Motor neuron (in vitro differentiated cells): ENCODE results near the gene SLC2A4. TPM values are rescaled to one million over a fixed set of nuclear protein-coding genes. Genes with fewer than 3 reads are reported as not detected.
A peak's percentile ranks its signal among the peaks of the same experiment; 100 is the strongest.

ENCODE experiments used
- ATAC-seq, 8 experiments: fragments of 200-7000 bp; cut with Tn5 transposase; replicated peaks in 6 of 8; 2 replicates each; pipeline ENCODE4 v1.8.0; 2021; ENCODE audit warnings: mild to moderate bottlenecking in 8 of 8, moderate library complexity in 8 of 8
- H3K27ac ChIP-seq, 2 donors: fragments of 250-450 bp; sonication (Bioruptor Pico); 2 replicates each; pipeline ENCODE4 v1.9.0; 2021; ENCODE audit warnings: antibody characterized with exemption in 2 of 2, mild to moderate bottlenecking in 2 of 2, moderate library complexity in 1 of 2
- H3K4me1 ChIP-seq, 2 donors: fragments of 250-450 bp; sonication (Bioruptor Pico); replicated peaks in 1 of 2; 2 replicates each; pipeline ENCODE4 v1.6.1; 2021; ENCODE audit warnings: antibody characterized with exemption in 2 of 2, mild to moderate bottlenecking in 2 of 2, moderate library complexity in 1 of 2
- H3K4me3 ChIP-seq, 5 donors: fragments of 250-450 bp; sonication (Bioruptor Pico); 2 replicates each; pipeline ENCODE4 v1.9.0; 2021; ENCODE audit warnings: antibody characterized with exemption in 5 of 5, mild to moderate bottlenecking in 5 of 5, moderate library complexity in 4 of 5
- WGBS, 10 experiments: fragments of 450-650 bp; shearing (Covaris generic); methylation state at CpG; one replicate each; pipeline ENCODE4 v1.0.0; 2022; 5-methylcytosine and 5-hydroxymethylcytosine counted together
- in situ Hi-C, 9 experiments: fragments of 400-800 bp; cut with MboI; loops; one replicate each; pipeline ENCODE4 v1.15.0; 2021; ENCODE audit warnings: low sequenced_read_pairs in 9 of 9, low pct_unique_long_range_greater_than_20kb in 2 of 9; ENCODE audit not compliant: unreplicated experiment in 9 of 9
- total RNA-seq, 8 experiments: library from RNA; unstranded; fragments of 300-600 nt; gene quantifications; 2 replicates each; pipeline versions ENCODE4 v1.2.3 to v1.2.4, GENCODE V29; 2022

The SLC2A4 gene
- total RNA-seq, 8 experiments from 2014 or later: 0.20 to 1.4 (median 0.38) TPM

DNA sequence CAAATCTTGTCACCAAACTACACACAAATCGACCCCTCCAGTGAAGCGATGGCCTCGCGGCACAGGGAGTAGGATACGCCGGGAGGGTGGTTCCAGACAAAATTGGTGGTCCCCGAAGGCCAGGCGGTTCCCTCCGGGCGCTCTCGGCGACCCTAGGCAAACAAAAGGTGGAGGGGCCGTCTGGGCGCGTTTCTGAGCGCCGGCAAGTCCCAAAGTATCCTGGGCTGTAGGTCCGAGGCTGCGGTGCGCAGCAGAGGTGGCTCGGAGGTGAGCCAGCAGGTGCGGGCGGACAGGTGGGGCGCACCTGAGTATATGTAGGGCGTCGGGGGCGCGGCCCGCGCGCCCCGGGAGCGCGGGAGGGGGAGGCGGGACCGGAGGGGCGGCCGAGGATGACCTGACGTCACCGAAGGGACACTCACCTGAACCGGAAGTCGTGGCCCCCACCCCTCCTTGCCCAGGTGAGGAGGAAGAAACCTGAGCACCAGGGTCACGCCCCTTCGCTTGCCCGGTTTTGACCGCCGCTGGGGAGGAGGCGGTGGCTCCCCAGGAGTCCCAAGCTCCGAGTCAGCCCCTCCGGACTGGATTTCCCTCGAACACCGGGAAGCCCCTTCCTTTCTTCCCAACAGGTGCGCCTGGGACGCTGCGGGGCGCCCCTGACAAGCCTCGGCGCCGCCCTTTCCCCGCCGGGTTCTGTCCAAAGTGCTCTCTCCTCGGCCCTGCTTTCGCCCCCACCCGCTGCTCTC lies 19.2 kb upstream of the SLC2A4 start, which contains the start of gene CLDN7:
TSS of gene CLDN7 (minus strand) at position 287 of the 743 bp plus-strand sequence. CDS start 435 bp downstream, outside the sequence.
- 7 to 60% (median 27%) methylated on average over 1 to 17 of the region's 64 CpGs; no CpG with 5 or more reads in 4 of the 10 experiments for WGBS, 10 experiments
- no peak for ATAC-seq
- peak within 1 kb of the TSS in 3 of 5 donors; percentile 8 to 21 (median 10) for H3K4me3 ChIP-seq
- in situ Hi-C loops: no loop called here
- H3K4me1 ChIP-seq: peaks cover 0 to 19% of the 10 kb centered on the region in 2 donors
- H3K27ac ChIP-seq: no peak within 1 kb of the TSS

DNA sequence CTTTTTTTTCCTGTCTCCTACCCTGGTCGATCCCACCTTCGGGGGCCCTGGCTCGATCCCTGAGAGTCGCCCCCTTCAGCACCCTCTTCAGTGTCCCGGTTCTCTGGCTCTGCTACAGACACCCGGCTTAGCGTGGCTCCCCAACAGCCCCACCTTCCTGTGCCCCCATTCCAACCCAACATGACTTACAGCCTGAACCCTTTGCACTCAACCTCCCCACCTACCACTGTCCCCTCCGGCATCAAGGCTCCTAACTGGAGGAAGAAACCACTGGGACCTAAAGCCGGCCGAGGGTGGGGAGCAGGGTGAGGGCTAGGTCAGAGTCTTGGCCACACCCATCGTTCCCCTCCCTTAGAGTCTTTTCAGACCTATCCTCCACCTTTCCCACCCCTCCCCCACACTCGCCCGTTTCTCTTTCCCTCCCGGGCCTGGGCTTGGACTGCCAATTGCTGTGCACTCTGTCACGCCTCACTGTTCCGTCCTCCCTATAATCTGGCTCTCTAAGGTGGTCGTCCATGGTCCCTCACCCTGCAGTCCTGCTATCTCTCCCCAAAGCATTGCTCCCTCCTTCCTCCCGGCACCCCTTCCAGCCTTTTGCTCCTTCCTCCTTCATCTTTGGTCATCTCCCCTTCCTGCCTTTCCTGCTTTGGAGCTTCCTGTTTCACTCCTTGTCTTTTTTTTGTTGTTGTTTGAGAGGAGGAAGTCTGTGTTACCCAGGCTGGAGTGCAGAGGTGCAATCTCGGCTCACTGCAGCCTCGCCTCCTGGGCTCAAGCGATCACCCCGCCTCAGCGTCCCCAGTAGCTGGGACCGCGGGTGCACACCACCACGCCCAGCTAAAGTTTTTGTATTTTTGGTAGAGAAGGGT lies 18.4 kb upstream of the SLC2A4 start:
- ATAC-seq: peak in 4 of 8 experiments; percentile 10 to 27 (median 12)
- no peak overlapping the region for H3K4me3 ChIP-seq

DNA sequence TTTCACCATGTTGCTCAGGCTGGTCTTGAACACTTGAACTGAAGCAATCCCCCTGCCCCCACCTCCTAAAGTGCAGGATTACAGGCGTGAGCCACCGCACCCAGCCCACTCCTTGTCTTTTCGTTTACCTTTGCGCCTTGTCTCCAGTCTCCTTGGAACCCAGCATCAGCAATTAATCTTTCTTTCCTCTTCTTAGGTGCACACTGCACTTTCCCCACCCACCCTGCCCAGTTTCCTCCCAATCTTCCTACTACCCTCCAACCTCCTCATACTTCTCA lies 17.8 kb upstream of the SLC2A4 start:
- no peak overlapping the region for H3K27ac ChIP-seq
- in situ Hi-C loops: no loop called here
- no peak for ATAC-seq
- 40% methylated on average over 2 of the region's 4 CpGs; no CpG with 5 or more reads in 9 of the 10 experiments for WGBS, 10 experiments
- H3K4me1 ChIP-seq: peaks cover 0 to 19% of the 10 kb centered on the region in 2 donors
- no peak overlapping the region for H3K4me3 ChIP-seq

More for the DNA sequence above, 18.4 kb upstream of the SLC2A4 start:
- 0 to 57% (median 12%) methylated on average over 2 to 12 of the region's 26 CpGs; no CpG with 5 or more reads in 1 of the 10 experiments for WGBS, 10 experiments
- Histone ChIP-seq H3K4me1 (peaks cover 0 to 19% of the 10 kb centered on the region in 2 donors), H3K27ac (no peak overlapping the region)
- in situ Hi-C loops: no loop called here

DNA sequence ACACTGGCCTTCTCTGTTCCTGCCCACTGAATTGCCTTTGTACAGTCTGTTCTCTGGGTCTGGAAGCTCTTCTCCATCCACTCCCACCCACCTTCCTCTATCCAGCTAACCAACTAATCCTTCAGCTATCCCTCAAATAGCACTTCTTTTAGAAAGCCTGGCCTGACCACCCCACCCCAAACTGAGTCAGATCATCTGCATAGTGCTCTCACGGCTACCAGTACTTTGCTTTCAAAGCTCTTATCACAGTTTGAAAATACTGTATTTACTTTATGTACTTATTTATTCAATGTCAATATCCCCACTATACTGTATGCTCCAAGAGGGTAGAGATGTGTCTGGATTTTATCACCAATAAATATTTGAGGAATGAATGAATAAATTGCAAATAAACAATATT lies 14.7 kb upstream of the SLC2A4 start:
- in situ Hi-C loops: no loop called here
- Histone ChIP-seq H3K4me3 (no peak overlapping the region), H3K4me1 (peaks cover 0 to 9% of the 10 kb centered on the region in 2 donors), H3K27ac (no peak overlapping the region)
- WGBS, 10 experiments: 0 to 100% (median 23%) methylated on average over 1 of the region's 1 CpG; no CpG with 5 or more reads in 2 of the 10 experiments
- ATAC-seq: peak in 3 of 8 experiments; percentile 21 to 91 (median 85)

DNA sequence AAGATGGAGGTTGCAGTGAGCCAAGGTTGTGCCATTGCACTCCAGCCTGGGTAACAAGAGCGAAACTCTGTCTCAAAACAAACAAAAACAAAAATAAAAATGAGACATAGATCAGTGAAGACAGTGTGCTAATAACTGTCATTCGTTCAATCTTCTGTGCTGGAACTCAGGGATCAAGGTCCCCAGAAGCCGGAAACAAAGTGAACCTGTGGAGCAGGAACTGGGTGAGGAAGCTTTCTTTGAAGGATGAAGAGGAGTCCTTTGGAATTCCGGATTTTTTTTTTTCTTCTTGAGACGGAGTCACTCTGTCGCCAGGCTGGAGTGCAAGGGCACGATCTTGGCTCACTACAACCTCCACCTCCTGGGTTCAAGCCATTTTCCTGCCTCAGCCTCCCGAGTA lies 2.1 kb upstream of the SLC2A4 start:
- WGBS, 10 experiments: 15 to 91% (median 80%) methylated on average over 2 to 7 of the region's 8 CpGs
- H3K4me1 ChIP-seq: peaks cover 0 to 8% of the 10 kb centered on the region in 2 donors
- ATAC-seq: no peak
- in situ Hi-C loops: loop anchor here in 1 of 9 experiments (25.0 kb wide), 1 partner anchor 242 kb away; the partner anchor contains the start of genes SLC16A11 and SLC16A13
- H3K4me3 ChIP-seq: no peak overlapping the region
- H3K27ac ChIP-seq: no peak overlapping the region

DNA sequence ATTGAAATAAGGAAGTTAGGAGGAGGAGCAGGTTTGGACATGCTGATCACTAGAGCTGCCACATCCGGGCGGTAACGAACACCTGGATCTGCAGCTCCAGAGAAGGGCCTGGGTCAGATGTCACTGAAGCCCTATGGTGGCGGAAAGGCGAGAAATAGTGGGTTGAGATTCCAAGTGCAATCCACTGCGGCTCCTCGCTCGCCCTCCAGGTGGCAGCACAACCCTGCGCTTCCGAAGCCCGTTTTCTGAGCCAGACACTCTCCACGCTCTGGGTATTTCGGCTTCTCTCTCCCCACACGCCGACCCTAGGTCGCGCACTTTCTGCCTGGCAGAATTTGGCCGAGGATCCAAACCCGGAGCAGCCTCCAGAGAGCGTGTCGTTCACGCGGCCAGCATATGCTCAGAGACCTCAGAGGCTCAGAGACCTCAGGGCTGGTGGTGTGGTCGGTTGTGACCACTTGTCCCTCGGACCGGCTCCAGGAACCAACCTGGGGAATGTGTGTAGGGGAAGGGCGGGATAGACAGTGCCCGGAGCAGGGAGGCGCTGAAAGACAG lies 922 bp upstream of the SLC2A4 start:
- peak overlapping the region in 4 of 5 donors; percentile 9 to 44 (median 38) for H3K4me3 ChIP-seq
- in situ Hi-C loops: loop anchor here in 1 of 9 experiments (25.0 kb wide), 1 partner anchor 243 kb away; the partner anchor contains the start of genes SLC16A11 and SLC16A13
- WGBS, 10 experiments: 0 to 3% (median 0%) methylated on average over 2 to 24 of the region's 29 CpGs; no CpG with 5 or more reads in 4 of the 10 experiments
- ATAC-seq: peak; percentile 60 to 80 (median 71)
- H3K4me1 ChIP-seq: peaks cover 0 to 8% of the 10 kb centered on the region in 2 donors
- H3K27ac ChIP-seq: no peak overlapping the region

DNA sequence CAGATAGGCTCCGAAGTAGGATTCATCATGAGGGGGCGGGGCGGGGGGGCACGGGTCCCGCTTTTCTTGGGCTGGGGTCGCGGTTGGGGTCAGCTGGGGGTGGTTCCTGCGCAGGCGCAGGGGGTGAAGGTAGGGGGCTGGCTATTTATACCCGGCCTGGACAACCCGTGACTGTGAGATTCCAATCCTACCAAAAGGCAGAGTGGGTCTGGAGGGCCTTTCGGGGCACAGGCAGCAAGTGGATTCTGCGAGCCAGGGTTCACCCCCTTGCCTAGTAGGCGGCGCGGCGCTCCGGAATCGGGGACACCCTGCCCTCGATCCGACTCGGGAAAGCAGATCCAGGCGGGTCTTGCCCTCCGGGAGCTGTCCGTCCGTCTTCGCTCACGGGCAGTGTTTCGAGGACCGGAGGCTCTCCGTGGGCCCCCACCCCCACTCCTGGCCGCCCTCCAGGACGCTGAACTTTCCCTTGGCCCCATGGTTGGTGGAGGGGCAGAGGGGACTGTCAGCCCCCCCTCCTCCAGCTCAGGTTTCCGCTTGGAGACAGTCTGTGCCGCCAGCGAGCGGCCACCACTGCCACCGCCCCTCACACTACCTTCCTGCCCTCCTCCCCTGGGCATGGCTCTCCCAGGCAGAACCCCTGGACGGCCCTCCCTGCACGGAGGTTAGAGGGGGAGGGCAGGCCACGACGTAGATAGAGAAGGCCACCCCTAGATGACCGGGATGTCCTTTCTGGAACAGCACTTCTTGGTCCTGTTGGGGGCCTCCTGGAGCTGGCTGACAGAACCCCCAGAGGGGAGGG lies 634 bp downstream of the SLC2A4 start:
- peak in 5 of 8 experiments; percentile 7 to 40 (median 33) for ATAC-seq
- Histone ChIP-seq H3K27ac (no peak overlapping the region), H3K4me1 (peaks cover 0 to 8% of the 10 kb centered on the region in 2 donors), H3K4me3 (peak overlapping the region; percentile 26 to 44 (median 38))
- in situ Hi-C loops: loop anchor here in 1 of 9 experiments (25.0 kb wide), 1 partner anchor 245 kb away; the partner anchor contains the start of genes SLC16A11 and SLC16A13
- WGBS, 10 experiments: 0 to 20% (median 4%) methylated on average over 1 to 4 of the region's 43 CpGs; no CpG with 5 or more reads in 7 of the 10 experiments

DNA sequence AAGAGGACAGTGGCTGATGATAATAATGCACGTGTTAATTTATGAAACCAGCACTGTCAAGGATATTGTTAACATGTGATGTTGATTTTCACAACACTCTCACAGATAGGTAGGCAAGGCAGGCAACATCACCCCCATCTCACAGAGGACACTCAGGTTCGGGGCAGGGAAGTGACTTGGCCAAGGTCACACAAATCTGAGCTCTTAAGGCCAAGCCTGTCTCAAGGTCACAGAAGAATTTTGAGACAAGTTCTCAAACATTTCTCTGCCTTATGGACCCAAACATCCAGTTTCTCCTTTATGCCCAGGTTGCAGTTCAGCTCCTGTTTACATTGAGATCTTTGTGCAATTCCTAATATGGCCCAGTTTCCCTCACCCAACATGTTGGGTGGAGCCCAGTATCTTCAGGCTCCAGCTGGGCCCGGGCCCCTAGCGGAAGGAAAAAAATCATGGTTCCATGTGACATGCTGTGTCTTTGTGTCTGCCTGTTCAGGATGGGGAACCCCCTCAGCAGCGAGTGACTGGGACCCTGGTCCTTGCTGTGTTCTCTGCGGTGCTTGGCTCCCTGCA lies 1.3 kb downstream of the SLC2A4 start:
- H3K27ac ChIP-seq: no peak overlapping the region
- in situ Hi-C loops: loop anchor here in 1 of 9 experiments (25.0 kb wide), 1 partner anchor 246 kb away; the partner anchor contains the start of genes SLC16A11 and SLC16A13

DNA sequence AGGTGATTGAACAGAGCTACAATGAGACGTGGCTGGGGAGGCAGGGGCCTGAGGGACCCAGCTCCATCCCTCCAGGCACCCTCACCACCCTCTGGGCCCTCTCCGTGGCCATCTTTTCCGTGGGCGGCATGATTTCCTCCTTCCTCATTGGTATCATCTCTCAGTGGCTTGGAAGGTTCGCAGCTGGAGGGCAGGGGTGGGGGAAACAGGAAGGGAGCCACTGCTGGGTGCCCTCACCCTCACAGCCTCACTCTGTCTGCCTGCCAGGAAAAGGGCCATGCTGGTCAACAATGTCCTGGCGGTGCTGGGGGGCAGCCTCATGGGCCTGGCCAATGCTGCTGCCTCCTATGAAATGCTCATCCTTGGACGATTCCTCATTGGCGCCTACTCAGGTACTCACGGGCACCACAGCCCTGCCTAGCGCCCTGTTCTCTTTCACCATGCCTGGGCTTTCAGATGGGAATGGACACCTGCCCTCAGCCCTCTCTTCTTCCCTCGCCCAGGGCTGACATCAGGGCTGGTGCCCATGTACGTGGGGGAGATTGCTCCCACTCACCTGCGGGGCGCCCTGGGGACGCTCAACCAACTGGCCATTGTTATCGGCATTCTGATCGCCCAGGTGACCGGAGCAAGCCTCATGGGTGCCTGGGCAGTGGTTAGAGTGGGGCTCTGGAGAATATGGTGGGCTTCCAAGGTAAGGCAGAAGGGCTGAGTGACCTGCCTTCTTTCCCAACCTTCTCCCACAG lies 2.1 kb downstream of the SLC2A4 start:
- no peak for ATAC-seq
- H3K27ac ChIP-seq: no peak overlapping the region

More for the DNA sequence above, 1.3 kb downstream of the SLC2A4 start:
- peaks cover 0 to 8% of the 10 kb centered on the region in 2 donors for H3K4me1 ChIP-seq
- peak in 1 of 8 experiments; percentile 6 for ATAC-seq
- peak overlapping the region in 2 of 5 donors; percentile 38 to 44 for H3K4me3 ChIP-seq
- 50 to 100% (median 80%) methylated on average over 1 to 4 of the region's 6 CpGs; no CpG with 5 or more reads in 1 of the 10 experiments for WGBS, 10 experiments

DNA sequence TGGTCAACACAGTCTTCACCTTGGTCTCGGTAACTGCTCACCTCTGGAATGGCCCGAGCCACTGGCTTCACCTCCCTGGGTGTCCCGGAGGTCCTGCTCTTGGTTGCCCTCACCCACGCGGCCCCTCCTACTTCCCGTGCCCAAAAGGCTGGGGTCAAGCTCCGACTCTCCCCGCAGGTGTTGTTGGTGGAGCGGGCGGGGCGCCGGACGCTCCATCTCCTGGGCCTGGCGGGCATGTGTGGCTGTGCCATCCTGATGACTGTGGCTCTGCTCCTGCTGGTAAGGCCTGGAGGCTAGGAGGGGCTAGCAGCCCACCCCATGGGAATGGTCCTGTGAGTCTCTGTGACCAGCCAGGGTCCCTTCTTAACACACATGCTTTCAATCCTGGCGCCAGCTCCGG lies 3.4 kb downstream of the SLC2A4 start:
- no peak for ATAC-seq
- in situ Hi-C loops: loop anchor here in 1 of 9 experiments (25.0 kb wide), 1 partner anchor 248 kb away; the partner anchor contains the start of genes SLC16A11 and SLC16A13
- Histone ChIP-seq H3K27ac (no peak overlapping the region), H3K4me3 (no peak overlapping the region), H3K4me1 (peaks cover 0 to 8% of the 10 kb centered on the region in 2 donors)
- WGBS, 10 experiments: 60 to 100% (median 78%) methylated on average over 1 to 7 of the region's 16 CpGs; no CpG with 5 or more reads in 4 of the 10 experiments

More for the DNA sequence above, 2.1 kb downstream of the SLC2A4 start:
- WGBS, 10 experiments: 87 to 93% (median 93%) methylated on average over 3 to 11 of the region's 18 CpGs; no CpG with 5 or more reads in 7 of the 10 experiments
- Histone ChIP-seq H3K4me1 (peaks cover 0 to 8% of the 10 kb centered on the region in 2 donors), H3K4me3 (no peak overlapping the region)
- in situ Hi-C loops: loop anchor here in 1 of 9 experiments (25.0 kb wide), 1 partner anchor 246 kb away; the partner anchor contains the start of genes SLC16A11 and SLC16A13

DNA sequence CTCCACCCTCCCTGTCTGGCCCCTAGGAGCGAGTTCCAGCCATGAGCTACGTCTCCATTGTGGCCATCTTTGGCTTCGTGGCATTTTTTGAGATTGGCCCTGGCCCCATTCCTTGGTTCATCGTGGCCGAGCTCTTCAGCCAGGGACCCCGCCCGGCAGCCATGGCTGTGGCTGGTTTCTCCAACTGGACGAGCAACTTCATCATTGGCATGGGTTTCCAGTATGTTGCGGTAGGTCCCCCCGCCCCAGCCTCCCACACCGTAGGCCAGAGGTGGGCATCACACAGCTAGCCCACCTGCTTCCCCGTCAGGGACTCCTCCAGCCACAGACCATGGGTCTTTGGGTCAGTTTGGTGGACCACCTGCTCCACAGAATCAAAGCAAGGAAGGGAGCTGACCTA lies 4.2 kb downstream of the SLC2A4 start:
- peaks cover 0 to 8% of the 10 kb centered on the region in 2 donors for H3K4me1 ChIP-seq
- H3K4me3 ChIP-seq: no peak overlapping the region
- H3K27ac ChIP-seq: no peak overlapping the region
- no peak for ATAC-seq
- in situ Hi-C loops: loop anchor here in 1 of 9 experiments (25.0 kb wide), 1 partner anchor 248 kb away; the partner anchor contains the start of genes SLC16A11 and SLC16A13
- 87 to 100% (median 89%) methylated on average over 1 to 8 of the region's 12 CpGs; no CpG with 5 or more reads in 6 of the 10 experiments for WGBS, 10 experiments
